Activated CD8-positive, alpha-beta T cell treated with anti-CD3 and anti-CD28 coated beads for 36 hours (primary cell): ENCODE measurements around the gene MOV10L1. TPM values are rescaled to one million over a fixed set of nuclear protein-coding genes. Genes with fewer than 3 reads are reported as not detected.
"Not testable (repeated sequence)": the region's sequence is repeated elsewhere in the genome, so short reads cannot be mapped to it uniquely, and the experiment has no call there.

Experiments used
- ATAC-seq: fragments of 200-7000 bp; cut with Tn5 transposase; one replicate; pipeline ENCODE4 v1.10.0; 2021; ENCODE audit warnings: mild to moderate bottlenecking, moderate library complexity
- CTCF ChIA-PET: fragments of 350-600 bp; sonication (Branson Sonifier 250); formaldehyde crosslinking; loops from one replicate; lab custom pipeline; 2021; ENCODE audit warnings: antibody characterized with exemption; lab: Charles Lee
- POLR2A ChIA-PET: fragments of 350-600 bp; sonication (Branson Sonifier 250); formaldehyde crosslinking; loops from one replicate; lab custom pipeline; 2021; ENCODE audit warnings: antibody characterized with exemption; lab: Charles Lee
- DNase-seq: peaks from one replicate; pipeline ENCODE4 v3.0.0-alpha.2; 2020
- H3K27ac Mint-ChIP-seq: one replicate; pipeline ENCODE4 v1.8.0; 2021; ENCODE audit warnings: mild to moderate bottlenecking, mixed read lengths
- H3K27me3 Mint-ChIP-seq: one replicate; pipeline ENCODE4 v1.8.0; 2021; ENCODE audit warnings: mixed read lengths
- H3K36me3 Mint-ChIP-seq: one replicate; pipeline ENCODE4 v1.8.0; 2021; ENCODE audit warnings: low read depth, mixed read lengths
- H3K4me1 Mint-ChIP-seq: one replicate; pipeline ENCODE4 v1.8.0; 2021; ENCODE audit warnings: low read depth, mixed read lengths
- H3K4me3 Mint-ChIP-seq: one replicate; pipeline ENCODE4 v1.8.0; 2021; ENCODE audit warnings: mild to moderate bottlenecking, moderate library complexity, mixed read lengths
- H3K9me3 Mint-ChIP-seq: one replicate; pipeline ENCODE4 v1.8.0; 2021; ENCODE audit warnings: mixed read lengths
- intact Hi-C: fragments of 100-400 bp; cut with micrococcal nuclease; formaldehyde crosslinking; loops from one replicate; pipeline ENCODE4 v1.10.0; 2022
- total RNA-seq, 2 experiments: library from RNA; stranded (reverse); gene quantifications; one replicate each; pipeline ENCODE4 v1.2.3, GENCODE V29; 2021
- TF ChIP-seq, protein P1 (sequence below): fragments of 200-600 bp; IDR thresholded peaks from one replicate; pipeline ENCODE4 v1.8.0; 2022; ENCODE audit warnings: antibody characterized with exemption, mild to moderate bottlenecking

Gene MOV10L1
- total RNA-seq, 2 experiments from 2014 or later, result 0.34 TPM; not detected in 1

- CTCF ChIA-PET, result interaction anchor here (0.9 to 3.0 kb wide), 5 partner anchors 16 to 529 kb away, joined by 3 to 11 read pairs (median 4); no protein-coding TSS in a partner anchor
- Mint-ChIP-seq H3K4me1 (peaks cover 4% of the 10 kb centered on the region), H3K36me3 (peaks cover 12% of the 10 kb centered on the region), H3K9me3 (peaks cover 12% of the 10 kb centered on the region), H3K27ac (no peak overlapping the region), H3K27me3 (peaks cover 11% of the 10 kb centered on the region), H3K4me3 (no peak overlapping the region)
- no peak for DNase-seq
- POLR2A ChIA-PET, result no interaction called here
- intact Hi-C loops, result no loop called here
- no peak for ATAC-seq
- TF ChIP-seq, protein P1, sequence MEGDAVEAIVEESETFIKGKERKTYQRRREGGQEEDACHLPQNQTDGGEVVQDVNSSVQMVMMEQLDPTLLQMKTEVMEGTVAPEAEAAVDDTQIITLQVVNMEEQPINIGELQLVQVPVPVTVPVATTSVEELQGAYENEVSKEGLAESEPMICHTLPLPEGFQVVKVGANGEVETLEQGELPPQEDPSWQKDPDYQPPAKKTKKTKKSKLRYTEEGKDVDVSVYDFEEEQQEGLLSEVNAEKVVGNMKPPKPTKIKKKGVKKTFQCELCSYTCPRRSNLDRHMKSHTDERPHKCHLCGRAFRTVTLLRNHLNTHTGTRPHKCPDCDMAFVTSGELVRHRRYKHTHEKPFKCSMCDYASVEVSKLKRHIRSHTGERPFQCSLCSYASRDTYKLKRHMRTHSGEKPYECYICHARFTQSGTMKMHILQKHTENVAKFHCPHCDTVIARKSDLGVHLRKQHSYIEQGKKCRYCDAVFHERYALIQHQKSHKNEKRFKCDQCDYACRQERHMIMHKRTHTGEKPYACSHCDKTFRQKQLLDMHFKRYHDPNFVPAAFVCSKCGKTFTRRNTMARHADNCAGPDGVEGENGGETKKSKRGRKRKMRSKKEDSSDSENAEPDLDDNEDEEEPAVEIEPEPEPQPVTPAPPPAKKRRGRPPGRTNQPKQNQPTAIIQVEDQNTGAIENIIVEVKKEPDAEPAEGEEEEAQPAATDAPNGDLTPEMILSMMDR, result no peak
Measured at GRCh38 chr22:50086526-50086925, 3.3 kb upstream of the MOV10L1 start.

DNA sequence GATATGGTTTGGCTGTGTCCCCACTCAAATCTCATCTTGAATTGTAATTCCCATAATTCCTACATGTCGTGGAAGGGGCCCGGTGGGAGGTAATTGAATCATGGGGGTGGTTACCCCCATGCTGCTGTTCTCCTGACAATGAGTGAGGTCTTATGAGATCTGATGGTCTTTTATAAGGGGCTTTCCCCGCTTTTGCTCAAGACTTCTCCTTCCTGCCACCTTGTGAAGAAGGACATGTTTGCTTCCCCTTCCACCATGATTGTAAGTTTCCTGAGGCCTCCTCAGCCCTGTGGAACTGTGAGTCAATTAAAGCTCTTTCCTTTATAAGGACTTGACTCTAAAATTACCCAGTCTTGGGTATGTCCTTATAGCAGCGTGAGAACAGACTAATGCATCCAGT is 2.8 kb upstream of the MOV10L1 start:
- DNase-seq, ATAC-seq, H3K4me3 Mint-ChIP-seq, H3K27ac Mint-ChIP-seq, H3K4me1 Mint-ChIP-seq, intact Hi-C loops, POLR2A ChIA-PET: not testable (repeated sequence)
- peaks cover 12% of the 10 kb centered on the region for H3K36me3 Mint-ChIP-seq
- peaks cover 12% of the 10 kb centered on the region for H3K9me3 Mint-ChIP-seq
- peaks cover 11% of the 10 kb centered on the region for H3K27me3 Mint-ChIP-seq
- CTCF ChIA-PET, result interaction anchor here (0.9 kb wide), 1 partner anchor 530 kb away, joined by 3 read pairs; no protein-coding TSS in a partner anchor

DNA sequence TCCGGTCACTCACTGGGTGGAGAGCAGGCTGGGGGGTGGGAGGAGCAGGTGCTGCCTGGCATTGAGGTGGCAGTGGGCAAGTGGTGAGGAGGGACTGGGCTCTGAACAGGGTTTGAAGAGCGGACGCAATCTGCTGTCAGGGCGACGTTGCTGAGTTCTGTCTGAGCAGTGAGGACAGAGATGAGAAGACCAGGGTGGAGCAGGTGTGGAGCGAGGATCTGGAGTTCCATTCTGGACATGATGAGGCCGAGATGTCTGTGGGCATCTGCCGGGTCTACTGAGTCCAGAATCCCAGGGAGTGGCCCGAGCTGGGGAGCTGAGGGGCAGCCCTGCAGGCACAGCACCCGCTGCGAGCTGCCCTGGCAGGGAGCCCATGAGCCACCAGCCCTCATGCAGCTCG is 2.2 kb upstream of the MOV10L1 start:
- DNase-seq (no peak), ATAC-seq (no peak)
- H3K27ac Mint-ChIP-seq, result no peak overlapping the region
- TF ChIP-seq, protein P1, result no peak
- H3K27me3 Mint-ChIP-seq, result peaks cover 11% of the 10 kb centered on the region
- H3K9me3 Mint-ChIP-seq, result peaks cover 12% of the 10 kb centered on the region
- H3K4me3 Mint-ChIP-seq, result no peak overlapping the region
- ChIA-PET CTCF (interaction anchor here (0.6 kb wide), 1 partner anchor 34 kb away, joined by 3 read pairs; no protein-coding TSS in a partner anchor), POLR2A (interaction anchor here (0.6 kb wide), 1 partner anchor 19 kb away, joined by 3 read pairs; no protein-coding TSS in a partner anchor)
- intact Hi-C loops, result no loop called here
- H3K36me3 Mint-ChIP-seq, result peaks cover 12% of the 10 kb centered on the region
- H3K4me1 Mint-ChIP-seq, result peaks cover 4% of the 10 kb centered on the region

DNA sequence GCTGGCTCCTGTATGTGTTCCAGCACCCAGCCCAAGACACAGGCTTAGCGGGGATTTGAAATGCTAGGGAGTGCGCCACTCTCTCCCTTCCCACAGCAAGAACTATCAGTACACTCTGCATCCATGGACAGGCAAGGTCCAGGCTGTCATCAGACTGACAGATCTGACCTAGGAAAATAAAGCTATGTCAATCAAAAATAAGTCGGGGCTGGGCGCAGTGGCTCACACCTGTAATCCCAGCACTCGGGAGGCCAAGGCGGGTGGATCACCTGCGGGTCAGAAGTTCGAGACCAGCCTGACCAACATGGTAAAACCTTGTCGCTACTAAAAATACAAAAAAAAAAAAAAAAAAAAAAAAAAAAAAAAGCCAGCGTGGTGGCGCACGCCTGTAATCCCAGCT is 1.7 kb upstream of the MOV10L1 start:
- CTCF ChIA-PET, result interaction anchor here (0.6 kb wide), 1 partner anchor 35 kb away, joined by 3 read pairs; no protein-coding TSS in a partner anchor
- TF ChIP-seq, protein P1, result no peak

GRCh38 chr22:50089231-50089630 is 575 bp upstream of the MOV10L1 start:
- no peak for DNase-seq
- H3K27ac Mint-ChIP-seq, result no peak overlapping the region
- POLR2A ChIA-PET, result interaction anchor here (0.6 to 0.7 kb wide), 2 partner anchors 16 to 234 kb away, joined by 3 read pairs; no protein-coding TSS in a partner anchor
- intact Hi-C loops, result no loop called here
- peaks cover 4% of the 10 kb centered on the region for H3K4me1 Mint-ChIP-seq
- TF ChIP-seq, protein P1, result no peak
- peaks cover 12% of the 10 kb centered on the region for H3K27me3 Mint-ChIP-seq
- CTCF ChIA-PET, result no interaction called here
- H3K4me3 Mint-ChIP-seq, result no peak overlapping the region
- no peak for ATAC-seq
- peaks cover 12% of the 10 kb centered on the region for H3K9me3 Mint-ChIP-seq
- H3K36me3 Mint-ChIP-seq, result peaks cover 12% of the 10 kb centered on the region

More for the DNA sequence above, 1.7 kb upstream of the MOV10L1 start:
- Mint-ChIP-seq H3K4me1 (peaks cover 4% of the 10 kb centered on the region), H3K36me3 (peaks cover 12% of the 10 kb centered on the region), H3K4me3 (no peak overlapping the region), H3K9me3 (peaks cover 12% of the 10 kb centered on the region), H3K27ac (no peak overlapping the region), H3K27me3 (peaks cover 11% of the 10 kb centered on the region)
- no peak for ATAC-seq
- POLR2A ChIA-PET, result interaction anchor here (0.6 kb wide), 1 partner anchor 19 kb away, joined by 3 read pairs; no protein-coding TSS in a partner anchor
- DNase-seq, result no peak
- intact Hi-C loops, result no loop called here
